Hepatocyte (in vitro differentiated cells): ENCODE results near the gene TRAF1.

Source experiments
- CTCF ChIP-seq: fragments of 200-600 bp; sonication (generic); IDR thresholded peaks from 2 replicates; pipeline ENCODE4 v1.5.1; 2016; ENCODE audit warnings: antibody characterized with exemption, mild to moderate bottlenecking; ENCODE audit not compliant: poor library complexity
- EZH2 ChIP-seq: fragments of 200-600 bp; sonication (generic); IDR thresholded peaks from 2 replicates; pipeline ENCODE4 v1.6.1; 2016; ENCODE audit warnings: antibody characterized with exemption, mild to moderate bottlenecking, borderline replicate concordance

GRCh38 chr9:120926397-120926928 lies at the start of gene TRAF1:
- no peak for TF ChIP-seq CTCF
- TF ChIP-seq EZH2: no peak
